ENCODE measurements around the gene NUDT1.

GRCh38 chr7:2283074-2283473 is 41.0 kb downstream of the NUDT1 start:
- TF ChIP-seq CTCF (IDR thresholded peaks at IDR 0.05; ENCODE audit: low read depth, low read length, poor library complexity, severe bottlenecking) (no peak), EZH2phosphoT487 (IDR thresholded peaks at IDR 0.05; ENCODE audit: borderline replicate concordance, low read length) (no peak)

Measured in DOHH2 (cell line).